H1 (cell line): Measurements from ENCODE around the gene KCNQ2. TPM values are rescaled to one million over a fixed set of nuclear protein-coding genes. Genes with fewer than 3 reads are reported as not detected.

Source experiments
- ASH2L ChIP-seq: fragments of 200-600, 300-600 bp; sonication (generic); IDR thresholded peaks from one replicate; pipeline ENCODE4 v1.7.1; 2017; ENCODE audit warnings: low read length
- BRCA1 ChIP-seq: IDR thresholded peaks from 2 replicates; pipeline ENCODE4 v1.6.1; 2012; ENCODE audit warnings: low read depth, low read length, improper control_type of control experiment
- CHD2 ChIP-seq: IDR thresholded peaks from 2 replicates; pipeline ENCODE4 v1.6.1; 2012; ENCODE audit warnings: low read length, improper control_type of control experiment
- CREB1 ChIP-seq: IDR thresholded peaks from 2 replicates; pipeline ENCODE4 v1.6.1; 2012; ENCODE audit warnings: inconsistent platforms
- E2F6 ChIP-seq: IDR thresholded peaks from 2 replicates; pipeline ENCODE4 v1.6.1; 2012; ENCODE audit warnings: inconsistent platforms
- GTF2F1 ChIP-seq: IDR thresholded peaks from 2 replicates; pipeline ENCODE4 v1.6.1; 2012; ENCODE audit warnings: low read depth, low read length, improper control_type of control experiment, borderline replicate concordance
- HDAC2 ChIP-seq, 2 experiments: fragments of 300-600 bp in 1 of 2; sonication (generic) in 1 of 2; IDR thresholded peaks; 2 replicates each; pipeline ENCODE4 v1.6.1; 2011 to 2012; ENCODE audit warnings: low read depth in 2 of 2, low read length in 2 of 2, mild to moderate bottlenecking in 2 of 2, moderate library complexity in 2 of 2, borderline replicate concordance in 1 of 2, inconsistent platforms in 1 of 2
- KDM1A ChIP-seq: fragments of 200-600, 300-600 bp; sonication (generic); IDR thresholded peaks from 2 replicates; pipeline ENCODE4 v1.7.1; 2016; ENCODE audit warnings: mild to moderate bottlenecking, low read length, borderline replicate concordance
- KDM4A ChIP-seq: IDR thresholded peaks from one replicate; pipeline ENCODE4 v1.7.1; 2012; ENCODE audit warnings: low read depth, mild to moderate bottlenecking, moderate library complexity, low read length, inconsistent platforms; ENCODE audit not compliant: severe bottlenecking
- KDM5A ChIP-seq: fragments of 200-600 bp; IDR thresholded peaks from 2 replicates; pipeline ENCODE4 v1.7.1; 2012; ENCODE audit warnings: mild to moderate bottlenecking, low read length, inconsistent platforms, mixed read lengths
- MAFK ChIP-seq: IDR thresholded peaks from 2 replicates; pipeline ENCODE4 v1.6.1; 2012; ENCODE audit warnings: low read depth, mild to moderate bottlenecking, improper control_type of control experiment, low read length
- RXRA ChIP-seq: IDR thresholded peaks from 2 replicates; pipeline ENCODE4 v1.6.1; 2011; ENCODE audit warnings: low read depth, mild to moderate bottlenecking, low read length, moderate library complexity; ENCODE audit not compliant: insufficient read depth
- SIX5 ChIP-seq: IDR thresholded peaks from 2 replicates; pipeline ENCODE4 v1.6.1; 2011; ENCODE audit warnings: mild to moderate bottlenecking, low read depth, low read length
- SP1 ChIP-seq: IDR thresholded peaks from 2 replicates; pipeline ENCODE4 v1.6.1; 2011; ENCODE audit warnings: low read depth, low read length
- SP2 ChIP-seq: IDR thresholded peaks from 2 replicates; pipeline ENCODE4 v1.6.1; 2012; ENCODE audit warnings: mild to moderate bottlenecking, low read length, inconsistent platforms
- SP4 ChIP-seq: IDR thresholded peaks from 2 replicates; pipeline ENCODE4 v1.6.1; 2012; ENCODE audit warnings: low read length, inconsistent platforms
- SRF ChIP-seq: IDR thresholded peaks from 2 replicates; pipeline ENCODE4 v1.6.1; 2011; ENCODE audit warnings: mild to moderate bottlenecking, low read depth, low read length, moderate library complexity
- TBP ChIP-seq: IDR thresholded peaks from 2 replicates; pipeline ENCODE4 v1.6.1; 2011; ENCODE audit warnings: low read depth, low read length, improper control_type of control experiment
- TEAD4 ChIP-seq: IDR thresholded peaks from 2 replicates; pipeline ENCODE4 v1.6.1; 2012; ENCODE audit warnings: low read depth, low read length, inconsistent platforms, mixed read lengths
- polyA plus RNA-seq, 7 experiments: library from polyadenylated mRNA; depleted of rRNA in 3 of 7; stranded (reverse) in 5 of 7; unstranded in 2 of 7; fragments of >200 nt in 5 of 7; fragments of 200-250 nt in 2 of 7; gene quantifications; 1 replicate in 5 of 7; 2 replicates in 1 of 7; 4 replicates in 1 of 7; pipeline versions ENCODE4 v1.2.1 to v1.2.3, GENCODE V29; 2011 to 2013; ENCODE audit warnings: missing spikeins in 2 of 7, mixed read lengths in 2 of 7
- total RNA-seq: library from RNA; stranded (reverse); fragmentation: NEBNext Ultra II Directional; extraction: Animal tissue kit (Norgen Biotek cat#: 25700); gene quantifications from 2 replicates; pipeline ENCODE4 v1.2.1, GENCODE V29; 2021
- TF ChIP-seq, protein P1 (sequence below), 3 experiments: IDR thresholded peaks; 1 replicate in 2 of 3; 2 replicates in 1 of 3; pipeline versions ENCODE4 v1.5.1 to v1.6.1; 2011; ENCODE audit warnings: low read length in 3 of 3, mild to moderate bottlenecking in 3 of 3, inconsistent platforms in 2 of 3, low read depth in 1 of 3, moderate library complexity in 1 of 3; ENCODE audit not compliant: insufficient read depth in 1 of 3; ENCODE audit errors: control extremely low read depth in 1 of 3
- TF ChIP-seq, protein P2 (sequence below): IDR thresholded peaks from 2 replicates; pipeline ENCODE4 v1.6.1; 2012; ENCODE audit warnings: low read length, inconsistent platforms

KCNQ2 gene
- total and polyA plus RNA-seq, 2 of the 8 experiments (the other 6 are each of a cell fraction or from before 2014, with no cell fraction given), result 82.6 to 243 TPM

- TF ChIP-seq TBP, result no peak
- TF ChIP-seq BRCA1, result no peak
- TF ChIP-seq KDM4A, result peak; percentile 76
- peak; percentile 38; the same call in 1 of the 2 replicates for TF ChIP-seq CREB1
- TF ChIP-seq, protein P1, sequence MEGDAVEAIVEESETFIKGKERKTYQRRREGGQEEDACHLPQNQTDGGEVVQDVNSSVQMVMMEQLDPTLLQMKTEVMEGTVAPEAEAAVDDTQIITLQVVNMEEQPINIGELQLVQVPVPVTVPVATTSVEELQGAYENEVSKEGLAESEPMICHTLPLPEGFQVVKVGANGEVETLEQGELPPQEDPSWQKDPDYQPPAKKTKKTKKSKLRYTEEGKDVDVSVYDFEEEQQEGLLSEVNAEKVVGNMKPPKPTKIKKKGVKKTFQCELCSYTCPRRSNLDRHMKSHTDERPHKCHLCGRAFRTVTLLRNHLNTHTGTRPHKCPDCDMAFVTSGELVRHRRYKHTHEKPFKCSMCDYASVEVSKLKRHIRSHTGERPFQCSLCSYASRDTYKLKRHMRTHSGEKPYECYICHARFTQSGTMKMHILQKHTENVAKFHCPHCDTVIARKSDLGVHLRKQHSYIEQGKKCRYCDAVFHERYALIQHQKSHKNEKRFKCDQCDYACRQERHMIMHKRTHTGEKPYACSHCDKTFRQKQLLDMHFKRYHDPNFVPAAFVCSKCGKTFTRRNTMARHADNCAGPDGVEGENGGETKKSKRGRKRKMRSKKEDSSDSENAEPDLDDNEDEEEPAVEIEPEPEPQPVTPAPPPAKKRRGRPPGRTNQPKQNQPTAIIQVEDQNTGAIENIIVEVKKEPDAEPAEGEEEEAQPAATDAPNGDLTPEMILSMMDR (IDR thresholded peaks at IDR 0.05; ENCODE audit: control extremely low read depth in 1 of 3, insufficient read depth in 1 of 3, low read depth in 1 of 3, low read length in 3 of 3), result no peak
- no peak for TF ChIP-seq GTF2F1
- TF ChIP-seq SP1, result no peak
- TF ChIP-seq ASH2L, result no peak
- TF ChIP-seq SIX5, result no peak
- no peak for TF ChIP-seq E2F6
- TF ChIP-seq SRF, result no peak
- TF ChIP-seq SP2, result no peak
- no peak for TF ChIP-seq KDM1A
- no peak for TF ChIP-seq CHD2
- TF ChIP-seq RXRA, result no peak
- TF ChIP-seq TEAD4, result no peak
- no peak for TF ChIP-seq KDM5A
- TF ChIP-seq, protein P2, sequence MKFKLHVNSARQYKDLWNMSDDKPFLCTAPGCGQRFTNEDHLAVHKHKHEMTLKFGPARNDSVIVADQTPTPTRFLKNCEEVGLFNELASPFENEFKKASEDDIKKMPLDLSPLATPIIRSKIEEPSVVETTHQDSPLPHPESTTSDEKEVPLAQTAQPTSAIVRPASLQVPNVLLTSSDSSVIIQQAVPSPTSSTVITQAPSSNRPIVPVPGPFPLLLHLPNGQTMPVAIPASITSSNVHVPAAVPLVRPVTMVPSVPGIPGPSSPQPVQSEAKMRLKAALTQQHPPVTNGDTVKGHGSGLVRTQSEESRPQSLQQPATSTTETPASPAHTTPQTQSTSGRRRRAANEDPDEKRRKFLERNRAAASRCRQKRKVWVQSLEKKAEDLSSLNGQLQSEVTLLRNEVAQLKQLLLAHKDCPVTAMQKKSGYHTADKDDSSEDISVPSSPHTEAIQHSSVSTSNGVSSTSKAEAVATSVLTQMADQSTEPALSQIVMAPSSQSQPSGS, result peak; percentile 46; the same call in 1 of the 2 replicates
- 0 out of 4 replicates have a peak, but pooled peaks of 1 of the 2 experiments have one; percentile 45 for TF ChIP-seq HDAC2 (IDR thresholded peaks at IDR 0.05; ENCODE audit: borderline replicate concordance in 1 of 2, low read depth in 2 of 2, low read length in 2 of 2)
- no peak for TF ChIP-seq MAFK
- no peak for TF ChIP-seq SP4
Observed at GRCh38 chr20:63520934-63521601, 48.6 kb upstream of the KCNQ2 start (continued).
